HEK293T (cell line): ENCODE data around the gene AHI1.

ENCODE experiments used
- FOXM1 ChIP-seq: fragments of 450-650 bp; IDR thresholded peaks from 2 replicates; pipeline ENCODE4 v1.6.1; 2017; ENCODE audit warnings: mild to moderate bottlenecking, borderline replicate concordance
- NFRKB ChIP-seq: fragments of 450-650 bp; IDR thresholded peaks from 2 replicates; pipeline ENCODE4 v1.6.1; 2016; ENCODE audit warnings: mild to moderate bottlenecking, moderate library complexity
- SP1 ChIP-seq: fragments of 450-650 bp; IDR thresholded peaks from 2 replicates; pipeline ENCODE4 v1.6.1; 2017

- TF ChIP-seq SP1 (no peak), FOXM1 (no peak), NFRKB (no peak)
These were observed 48.7 kb upstream of the AHI1 start for GRCh38 chr6:135546206-135546605.
